GM12865 (cell line): ENCODE measurements around the gene NSUN6.
A peak's percentile ranks its signal among the peaks of the same experiment; 100 is the strongest.

Source experiments
- DNase-seq: peaks from one replicate; pipeline ENCODE4 v3.0.0; 2010; ENCODE audit warnings: low read depth
- H3K4me3 ChIP-seq: 2 replicates; pipeline ENCODE4 v1.5.1; 2011; ENCODE audit warnings: mild to moderate bottlenecking, low read depth, low read length, control low read depth
- CTCF ChIP-seq: IDR thresholded peaks from 2 replicates; pipeline ENCODE4 v1.5.1; 2011; ENCODE audit warnings: low read length, control low read depth, low read depth, inconsistent platforms; ENCODE audit not compliant: insufficient read depth; ENCODE audit errors: missing control alignments

NSUN6 gene

GRCh38 chr10:18583575-18584270 is 67.7 kb downstream of the NSUN6 start:
- H3K4me3 ChIP-seq: no peak overlapping the region
- peak; percentile 7 for TF ChIP-seq CTCF
- DNase-seq: no peak

DNA sequence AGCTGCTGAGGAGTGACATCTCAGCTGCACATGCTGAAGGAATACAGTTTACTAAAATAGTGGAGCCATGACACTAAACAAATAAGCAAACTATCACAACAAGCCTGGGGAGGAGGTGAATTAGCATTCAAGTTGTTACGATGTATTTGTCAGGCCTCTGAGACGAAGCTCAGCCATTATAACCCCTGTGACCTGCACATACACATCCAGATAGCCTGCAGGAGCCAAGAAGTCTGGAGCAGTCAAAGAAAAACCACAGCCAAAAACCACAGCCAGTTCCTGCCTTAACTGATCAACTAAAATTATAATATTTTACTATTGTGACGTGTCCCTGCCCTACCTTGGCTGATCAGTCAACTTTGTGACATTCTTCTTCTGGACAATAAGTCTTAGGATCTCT is 68.6 kb downstream of the NSUN6 start:
- no peak overlapping the region for H3K4me3 ChIP-seq
- peak; percentile 7 for DNase-seq
- no peak for TF ChIP-seq CTCF

DNA sequence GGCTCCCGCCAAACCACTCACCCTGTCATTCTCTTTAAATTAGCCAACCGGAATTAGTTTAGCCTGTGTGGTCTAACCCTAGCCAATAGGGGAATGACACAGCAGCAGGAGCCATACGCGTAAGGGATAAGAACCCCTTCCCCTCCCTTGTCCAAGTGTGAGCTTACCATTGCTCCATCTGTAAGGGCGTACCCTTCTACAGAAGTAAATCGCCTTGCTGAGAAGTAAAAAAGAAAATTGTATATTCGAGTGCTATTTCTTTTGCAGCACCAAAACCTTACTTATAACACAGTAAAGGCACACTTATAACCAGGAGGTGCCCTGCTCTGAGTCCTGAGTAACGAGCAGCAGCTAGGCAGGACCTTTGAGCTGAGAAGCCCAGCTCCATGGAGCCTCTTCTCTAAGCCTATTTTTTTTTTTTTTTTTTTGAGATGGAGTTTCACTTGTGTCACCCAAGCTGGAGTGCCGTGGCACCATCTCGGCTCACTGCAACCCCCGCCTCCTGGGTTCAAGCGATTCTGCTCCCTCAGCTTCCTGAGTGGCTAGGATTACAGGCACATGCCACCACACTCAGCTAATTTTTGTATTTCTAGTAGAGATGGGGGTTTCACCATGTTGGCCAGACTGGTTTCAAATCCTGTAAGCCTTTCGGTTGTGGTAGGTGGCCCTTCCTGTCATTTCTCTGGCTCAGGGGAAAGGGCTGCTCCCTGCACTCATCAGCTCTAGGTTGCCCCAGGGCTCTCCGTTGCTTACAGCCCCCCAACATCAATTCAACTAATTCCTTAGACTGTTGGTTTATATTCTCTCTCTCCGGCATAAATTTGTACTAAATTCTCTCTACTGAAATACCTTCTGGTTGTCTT is 73.3 kb downstream of the NSUN6 start:
- DNase-seq: peak; percentile 3
- no peak overlapping the region for H3K4me3 ChIP-seq
- TF ChIP-seq CTCF: no peak

DNA sequence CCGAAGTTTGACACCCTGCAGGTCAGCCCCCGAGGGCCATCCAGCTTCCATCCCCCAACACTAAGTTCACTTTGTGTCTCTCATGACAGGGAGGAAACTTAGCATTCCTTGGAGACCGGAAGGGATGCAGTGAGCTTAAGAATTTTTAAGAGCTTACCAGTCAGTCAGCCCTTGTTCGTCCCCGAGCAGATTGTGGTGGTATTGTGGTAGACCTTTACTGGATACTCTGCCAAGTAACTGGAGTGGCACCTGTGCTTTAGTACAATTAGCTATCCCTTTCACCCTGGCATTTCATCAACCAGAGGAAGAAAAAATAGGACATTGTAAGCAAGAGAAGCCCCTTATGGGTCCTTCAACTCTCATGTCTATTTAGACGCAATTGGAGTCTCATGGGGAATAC is 74.8 kb downstream of the NSUN6 start:
- no peak for DNase-seq
- TF ChIP-seq CTCF: no peak
- no peak overlapping the region for H3K4me3 ChIP-seq

- no peak for DNase-seq
- no peak overlapping the region for H3K4me3 ChIP-seq
- TF ChIP-seq CTCF: no peak
Observed at GRCh38 chr10:18572959-18573561, 78.3 kb downstream of the NSUN6 start.

DNA sequence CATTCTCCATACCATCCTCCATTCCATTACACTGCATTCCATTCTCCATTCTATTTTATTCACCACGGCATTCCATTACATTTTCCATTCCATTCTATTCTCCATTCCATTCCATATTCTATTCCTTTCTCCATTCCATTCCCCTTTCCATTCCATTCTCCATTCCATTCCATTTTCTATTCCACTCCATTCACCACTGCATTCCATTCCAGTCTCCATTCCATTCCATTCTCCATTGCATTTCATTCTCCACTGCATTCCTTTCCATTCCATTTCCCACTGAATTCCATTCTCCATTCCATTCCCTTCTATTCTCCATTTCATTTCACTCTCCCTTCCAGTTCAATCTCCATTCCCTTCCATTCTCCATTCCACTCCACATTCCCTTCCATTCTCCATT is 79.6 kb downstream of the NSUN6 start:
- DNase-seq: no peak
- no peak overlapping the region for H3K4me3 ChIP-seq
- TF ChIP-seq CTCF: no peak
